ENCODE measurements around the gene LRP6.
"Not testable (repeated sequence)": the region's sequence is repeated elsewhere in the genome, so short reads cannot be mapped to it uniquely, and the experiment has no call there.

Gene LRP6

GRCh38 chr12:12266873-12267741, at the start of gene LRP6:
LRP6 (minus strand) TSS chr12:12267044; CDS start chr12:12266735, 309 bp downstream.
- Histone ChIP-seq H3K27ac (peak within 1 kb of the TSS; percentile 74 to 100 (median 99)), H3K4me3 (peak within 1 kb of the TSS; percentile 42 to 80 (median 64))

- no peak overlapping the region for H3K4me3 ChIP-seq
- H3K27ac ChIP-seq = no peak overlapping the region
Measured at GRCh38 chr12:12315838-12316237, 49.0 kb upstream of the LRP6 start.

GRCh38 chr12:12310695-12311094, 43.9 kb upstream of the LRP6 start:
- H3K27ac ChIP-seq, H3K4me3 ChIP-seq: not testable (repeated sequence)

GRCh38 chr12:12305568-12306300, 38.9 kb upstream of the LRP6 start:
- H3K27ac ChIP-seq = no peak overlapping the region
- H3K4me3 ChIP-seq = no peak overlapping the region

- Histone ChIP-seq H3K27ac (no peak overlapping the region), H3K4me3 (no peak overlapping the region)
Measured at GRCh38 chr12:12302976-12303375, 36.1 kb upstream of the LRP6 start.

- Histone ChIP-seq H3K4me3 (no peak overlapping the region), H3K27ac (no peak overlapping the region)
Measured at GRCh38 chr12:12301122-12301521, 34.3 kb upstream of the LRP6 start.

- Histone ChIP-seq H3K27ac (no peak overlapping the region), H3K4me3 (no peak overlapping the region)
Measured at GRCh38 chr12:12297201-12297830, 30.5 kb upstream of the LRP6 start.

DNA sequence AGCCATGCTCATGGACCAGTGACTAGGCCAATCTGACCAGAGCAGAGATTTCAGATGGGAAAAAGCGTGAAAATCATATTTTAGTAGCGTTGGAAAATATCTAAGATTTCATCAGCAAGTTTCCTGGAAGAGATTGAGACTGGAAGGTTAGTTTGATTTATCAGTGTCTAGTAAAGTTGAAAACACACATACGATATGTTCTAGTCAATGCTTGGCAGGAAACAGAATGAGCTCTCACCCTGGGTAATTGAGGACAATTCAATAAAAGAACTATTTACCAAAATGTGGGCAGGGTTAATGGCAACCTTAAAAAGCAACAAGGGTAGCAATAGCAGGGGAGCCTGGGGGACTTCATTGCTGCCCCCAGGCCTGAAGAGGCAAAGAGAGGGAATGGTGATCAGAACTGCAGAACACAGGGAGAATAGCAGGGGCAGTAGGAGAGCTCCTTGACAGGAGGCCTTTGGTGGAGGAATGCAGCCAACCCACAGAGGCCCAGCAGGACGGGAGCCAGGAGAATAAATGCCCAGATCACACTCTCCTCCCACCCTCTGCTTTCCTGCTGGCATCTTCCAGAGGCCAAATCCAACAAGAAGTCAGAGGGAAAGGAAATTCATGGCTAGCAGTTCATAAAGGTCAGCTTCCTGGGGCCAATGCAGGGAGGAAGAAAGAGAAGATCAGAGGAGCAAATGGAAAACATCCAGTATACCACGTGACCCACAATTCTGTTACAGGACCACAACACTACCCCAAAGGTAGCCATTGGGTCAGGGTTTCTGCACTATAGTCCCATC, 27.6 kb upstream of the LRP6 start:
- Histone ChIP-seq H3K27ac (no peak overlapping the region), H3K4me3 (no peak overlapping the region)

- no peak overlapping the region for H3K4me3 ChIP-seq
- no peak overlapping the region for H3K27ac ChIP-seq
Measured at GRCh38 chr12:12290206-12290605, 23.4 kb upstream of the LRP6 start.

- Histone ChIP-seq H3K4me3 (no peak overlapping the region), H3K27ac (no peak overlapping the region)
Measured at GRCh38 chr12:12286441-12286840, 19.6 kb upstream of the LRP6 start.

DNA sequence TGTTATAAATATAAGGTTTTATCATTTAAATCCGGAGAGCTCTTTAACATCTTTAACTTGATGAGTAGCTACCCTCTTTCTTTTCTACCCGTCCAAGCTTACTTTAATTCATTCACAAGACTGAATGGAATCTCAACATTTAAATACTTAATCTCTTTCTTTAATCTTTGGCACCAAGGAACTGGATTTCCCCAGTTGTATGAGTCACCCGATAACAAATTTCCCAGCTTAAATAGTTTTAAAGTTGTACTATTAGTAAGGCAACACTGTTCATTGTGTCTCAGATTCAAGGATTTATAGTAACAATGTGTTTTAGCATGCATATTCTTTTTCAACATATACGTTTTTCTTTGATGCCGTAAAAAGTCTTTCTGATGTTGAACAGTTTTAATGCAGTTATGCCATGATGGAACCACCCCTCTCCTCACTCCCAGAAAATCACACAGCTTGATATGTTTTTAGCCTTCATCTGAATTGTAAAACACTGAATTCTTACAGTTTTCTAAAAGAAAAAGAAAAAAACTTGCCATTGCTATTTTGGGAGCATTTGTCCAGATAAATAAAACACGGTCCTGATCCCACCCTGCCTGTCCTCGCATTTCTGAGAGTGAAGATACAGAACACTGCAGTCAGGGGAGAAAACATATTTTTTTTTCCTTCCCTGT, 16.0 kb upstream of the LRP6 start:
- Histone ChIP-seq H3K27ac (no peak overlapping the region), H3K4me3 (no peak overlapping the region)

GRCh38 chr12:12282202-12282601, 15.4 kb upstream of the LRP6 start:
- no peak overlapping the region for H3K4me3 ChIP-seq
- H3K27ac ChIP-seq = no peak overlapping the region

DNA sequence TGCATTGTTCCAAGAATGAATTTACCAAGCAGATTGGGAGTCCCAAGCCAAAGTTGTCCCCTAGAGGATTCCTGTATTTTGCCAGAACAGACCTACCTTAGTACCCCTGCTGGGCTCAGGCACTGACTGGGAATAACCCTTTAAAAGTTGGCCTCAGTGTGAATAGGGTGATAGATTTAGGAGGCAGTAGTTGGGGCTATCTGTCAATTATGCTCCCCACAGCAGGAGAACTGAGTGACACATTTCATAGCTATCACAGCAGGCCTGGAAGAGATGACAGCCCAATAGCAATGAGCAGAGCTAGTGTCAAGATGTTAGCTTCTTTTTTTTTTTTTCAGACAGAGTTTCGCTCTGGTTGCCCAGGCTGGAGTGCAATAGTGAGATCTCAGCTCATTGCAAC, 14.3 kb upstream of the LRP6 start:
- H3K27ac ChIP-seq = no peak overlapping the region
- H3K4me3 ChIP-seq = no peak overlapping the region

GRCh38 chr12:12278899-12279298, 12.1 kb upstream of the LRP6 start:
- Histone ChIP-seq H3K27ac (no peak overlapping the region), H3K4me3 (no peak overlapping the region)

DNA sequence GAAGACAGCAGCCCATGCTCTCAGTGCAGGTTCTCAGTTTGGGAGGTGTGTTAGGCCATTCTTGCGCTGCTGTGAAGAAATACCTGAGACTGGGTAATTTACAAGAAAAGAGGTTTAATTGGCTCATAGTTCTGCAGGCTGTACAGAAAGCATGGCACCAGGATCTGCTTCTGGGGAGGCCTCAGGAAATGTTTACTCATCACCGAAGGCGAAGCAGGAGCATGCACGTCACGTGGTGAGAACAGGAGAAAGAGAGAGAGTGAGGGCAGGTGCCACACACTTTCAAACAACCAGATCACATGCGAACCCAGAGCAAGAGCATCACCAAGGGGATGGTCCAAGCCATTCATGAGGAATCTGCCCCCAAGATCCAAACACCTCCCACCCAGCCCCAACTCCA, 9.0 kb upstream of the LRP6 start:
- Histone ChIP-seq H3K27ac (no peak overlapping the region), H3K4me3 (no peak overlapping the region)

DNA sequence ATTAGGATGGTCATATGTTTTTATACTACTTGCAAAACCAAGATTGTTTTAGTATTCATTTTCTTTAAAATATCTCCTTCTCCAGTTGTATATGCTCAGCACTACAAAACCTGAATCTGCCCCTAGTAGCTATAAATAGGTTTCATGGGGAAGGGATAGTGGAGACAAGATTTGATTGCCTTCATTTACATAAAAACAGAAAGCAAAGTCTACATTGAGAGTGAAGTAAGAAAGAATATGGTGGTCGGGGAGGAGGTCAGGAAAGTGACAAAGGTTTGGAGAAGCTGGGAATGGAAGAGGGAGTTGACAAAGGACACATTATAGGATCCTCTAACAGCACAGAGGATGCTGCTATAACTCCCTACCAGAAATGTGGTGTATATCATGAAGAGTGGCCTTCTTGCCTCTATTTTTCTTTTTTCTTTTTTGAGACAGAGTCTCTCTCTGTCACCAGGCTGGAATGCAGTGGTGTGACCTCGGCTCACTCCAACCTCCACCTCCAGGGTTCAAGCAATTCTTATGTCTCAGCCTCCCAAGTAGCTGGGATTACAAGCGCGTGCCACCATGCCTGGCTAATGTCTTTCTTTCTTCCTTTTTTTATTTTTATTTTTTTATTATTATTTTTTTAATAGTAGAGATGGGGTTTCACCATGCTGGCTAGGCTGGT, 6.6 kb upstream of the LRP6 start:
- H3K27ac ChIP-seq = no peak overlapping the region

DNA sequence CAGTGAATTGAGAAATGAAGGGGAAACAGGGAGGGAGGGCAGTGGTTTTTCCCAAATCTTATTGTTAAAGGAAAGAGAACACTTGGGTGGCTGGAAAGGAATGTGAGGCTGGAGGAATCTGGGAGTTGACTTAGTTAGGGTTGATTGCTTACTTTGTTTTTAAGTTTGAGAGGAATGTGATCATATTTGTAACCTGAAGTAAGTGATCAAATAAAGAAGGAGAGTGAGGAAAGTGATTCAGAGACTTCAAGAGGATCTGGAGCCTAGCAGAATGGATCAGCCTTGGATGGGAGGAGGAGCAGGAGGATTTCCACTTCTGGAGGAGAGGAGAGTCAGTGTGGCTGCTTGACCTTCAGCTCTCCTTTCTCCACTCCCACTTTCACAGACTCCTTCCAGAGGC, 6.0 kb upstream of the LRP6 start:
- no peak overlapping the region for H3K27ac ChIP-seq
- no peak overlapping the region for H3K4me3 ChIP-seq

More for the DNA sequence above, 6.6 kb upstream of the LRP6 start:
- H3K4me3 ChIP-seq = no peak overlapping the region

DNA sequence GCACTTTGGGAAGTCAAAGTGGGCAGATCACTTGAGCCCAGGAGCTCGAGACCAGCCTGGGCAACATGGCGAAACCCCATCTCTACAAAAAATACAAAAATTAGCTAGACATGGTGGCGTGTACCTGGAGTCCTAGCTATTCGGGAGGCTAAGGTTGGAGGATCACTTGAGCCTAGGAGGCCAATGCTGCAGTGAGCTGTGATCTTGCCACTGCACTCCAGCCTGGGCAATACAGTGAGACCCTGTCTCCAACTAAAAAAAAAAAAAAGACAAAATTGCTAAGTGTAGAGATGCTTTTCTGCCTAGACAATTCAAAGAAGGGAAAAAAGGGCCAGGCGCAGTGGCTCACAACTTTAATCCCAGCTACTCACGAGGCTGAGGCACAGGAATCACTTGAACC, 3.4 kb upstream of the LRP6 start:
- H3K27ac ChIP-seq = no peak overlapping the region
- H3K4me3 ChIP-seq = no peak overlapping the region

GRCh38 chr12:12267742-12268200, 927 bp upstream of the LRP6 start:
- Histone ChIP-seq H3K27ac (peak overlapping the region in 15 of 21 experiments; percentile 91 to 100 (median 99)), H3K4me3 (peak overlapping the region; percentile 42 to 80 (median 64))
